DMS53 treated with DMSO at 0.1 percent for 48 hours (cell line): Measurements from ENCODE around the gene HID1.

Source experiments
- DNase-seq: peaks from one replicate; lab custom pipeline; 2025; ENCODE audit not compliant: unreplicated experiment; lab: John Stamatoyannopoulos, UW

HID1 gene

GRCh38 chr17:74950207-74950606 is 22.4 kb downstream of the HID1 start:
- peak; percentile 89 for DNase-seq

DNA sequence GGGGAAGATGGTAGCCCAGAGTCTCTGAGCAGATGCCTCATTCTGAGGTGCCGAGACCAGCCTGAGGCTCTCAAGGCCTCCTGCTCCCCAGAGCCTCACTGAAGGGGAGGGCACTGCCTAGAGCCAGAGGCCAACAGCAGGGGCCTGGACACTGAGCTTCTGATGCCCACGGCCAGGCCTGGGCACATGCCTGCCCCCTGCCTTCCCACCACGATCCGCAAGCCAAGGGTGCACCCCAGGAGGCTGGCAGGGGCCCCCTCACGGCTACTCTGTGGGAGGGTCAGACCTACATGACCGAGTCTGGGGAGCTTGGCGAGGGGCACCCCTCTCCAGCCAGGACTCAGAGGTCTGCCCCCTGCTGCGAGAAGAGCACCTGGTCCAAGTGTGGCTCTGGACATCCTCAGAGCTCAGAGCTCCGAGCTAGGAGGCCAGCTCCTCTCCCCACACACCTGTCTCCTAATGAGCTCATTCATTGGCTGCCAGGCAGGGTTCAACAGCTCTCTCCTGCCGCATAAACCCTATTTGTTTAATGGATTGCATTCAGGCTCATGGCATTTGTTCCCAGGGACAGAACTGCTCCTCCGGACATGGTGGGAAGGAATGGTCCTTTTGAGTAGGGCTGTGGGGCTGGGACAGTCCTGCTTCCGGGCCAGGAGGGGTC is 23.0 kb downstream of the HID1 start:
- DNase-seq = peak; percentile 54

DNA sequence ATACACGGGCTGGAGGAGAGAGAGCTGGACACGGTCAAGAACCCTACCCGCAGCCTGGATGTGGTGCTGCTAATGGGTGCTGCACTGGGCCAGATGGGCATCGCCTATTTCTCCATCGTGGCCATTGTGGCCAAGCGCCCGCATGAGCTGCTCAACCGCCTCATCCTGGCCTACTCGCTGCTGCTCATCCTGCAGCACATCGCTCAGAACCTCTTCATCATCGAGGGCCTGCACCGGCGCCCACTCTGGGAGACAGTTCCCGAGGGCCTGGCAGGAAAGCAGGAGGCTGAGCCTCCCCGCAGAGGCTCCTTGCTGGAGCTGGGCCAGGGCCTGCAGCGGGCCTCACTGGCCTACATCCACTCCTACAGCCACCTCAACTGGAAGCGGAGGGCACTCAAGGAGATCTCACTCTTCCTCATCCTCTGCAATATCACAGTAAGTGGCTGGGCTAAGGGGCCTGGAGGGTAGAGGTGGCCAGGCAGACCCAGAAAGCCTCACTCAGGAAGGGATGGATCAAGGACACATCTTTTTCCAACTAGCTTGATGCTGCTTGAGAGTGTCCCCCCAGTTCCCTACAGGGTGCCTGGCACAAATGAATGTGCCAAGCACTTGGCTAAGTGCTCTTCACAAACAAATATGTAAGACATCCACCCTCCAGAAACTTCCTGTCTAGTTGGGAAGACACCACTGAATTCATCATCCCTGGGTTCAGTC is 25.4 kb downstream of the HID1 start:
- DNase-seq = no peak

- DNase-seq = no peak
Observed at GRCh38 chr17:74946641-74947040, 25.9 kb downstream of the HID1 start.

GRCh38 chr17:74945543-74945942 is 27.0 kb downstream of the HID1 start:
- no peak for DNase-seq

GRCh38 chr17:74943808-74944522 is 28.6 kb downstream of the HID1 start:
- DNase-seq = no peak

GRCh38 chr17:74941128-74941725 is 31.3 kb downstream of the HID1 start:
- no peak for DNase-seq

GRCh38 chr17:74939534-74939933 is 33.0 kb downstream of the HID1 start:
- DNase-seq = no peak

DNA sequence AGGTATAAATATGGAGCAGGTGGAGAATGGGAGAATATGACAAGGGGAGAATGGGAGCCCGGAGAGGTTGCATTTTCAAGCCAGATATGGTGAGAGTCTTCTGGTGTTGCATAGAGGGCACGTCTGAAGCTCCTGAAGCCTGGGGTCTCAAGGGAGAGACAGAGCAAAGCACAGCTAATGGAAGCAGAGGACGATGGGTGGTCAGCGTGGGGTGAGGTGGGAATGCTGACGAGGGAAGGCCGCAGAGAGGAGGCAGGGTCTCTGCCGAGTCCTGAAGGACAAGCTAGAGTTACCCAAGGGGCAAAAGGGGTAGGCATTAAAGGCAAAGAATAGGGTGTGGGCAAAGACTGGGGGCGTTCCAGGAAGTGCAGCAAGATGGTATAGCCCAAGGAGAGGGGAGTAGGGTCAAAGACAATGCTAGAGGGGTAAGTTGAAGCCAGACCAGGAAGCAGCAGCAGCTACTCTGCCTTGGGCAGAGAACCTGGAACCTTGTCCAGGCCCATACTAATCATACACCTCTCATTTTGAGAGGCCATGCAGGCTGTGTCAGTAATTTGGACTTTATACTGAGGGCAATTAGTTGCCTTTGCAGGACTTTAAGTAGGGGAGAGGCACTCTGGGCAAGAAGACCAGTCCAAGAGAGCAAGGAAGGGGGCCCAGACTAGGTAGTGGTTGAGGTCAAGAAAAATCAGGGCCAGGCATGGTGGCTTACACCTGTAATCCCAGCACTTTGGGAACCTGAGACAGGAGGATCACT is 34.2 kb downstream of the HID1 start:
- DNase-seq = no peak

DNA sequence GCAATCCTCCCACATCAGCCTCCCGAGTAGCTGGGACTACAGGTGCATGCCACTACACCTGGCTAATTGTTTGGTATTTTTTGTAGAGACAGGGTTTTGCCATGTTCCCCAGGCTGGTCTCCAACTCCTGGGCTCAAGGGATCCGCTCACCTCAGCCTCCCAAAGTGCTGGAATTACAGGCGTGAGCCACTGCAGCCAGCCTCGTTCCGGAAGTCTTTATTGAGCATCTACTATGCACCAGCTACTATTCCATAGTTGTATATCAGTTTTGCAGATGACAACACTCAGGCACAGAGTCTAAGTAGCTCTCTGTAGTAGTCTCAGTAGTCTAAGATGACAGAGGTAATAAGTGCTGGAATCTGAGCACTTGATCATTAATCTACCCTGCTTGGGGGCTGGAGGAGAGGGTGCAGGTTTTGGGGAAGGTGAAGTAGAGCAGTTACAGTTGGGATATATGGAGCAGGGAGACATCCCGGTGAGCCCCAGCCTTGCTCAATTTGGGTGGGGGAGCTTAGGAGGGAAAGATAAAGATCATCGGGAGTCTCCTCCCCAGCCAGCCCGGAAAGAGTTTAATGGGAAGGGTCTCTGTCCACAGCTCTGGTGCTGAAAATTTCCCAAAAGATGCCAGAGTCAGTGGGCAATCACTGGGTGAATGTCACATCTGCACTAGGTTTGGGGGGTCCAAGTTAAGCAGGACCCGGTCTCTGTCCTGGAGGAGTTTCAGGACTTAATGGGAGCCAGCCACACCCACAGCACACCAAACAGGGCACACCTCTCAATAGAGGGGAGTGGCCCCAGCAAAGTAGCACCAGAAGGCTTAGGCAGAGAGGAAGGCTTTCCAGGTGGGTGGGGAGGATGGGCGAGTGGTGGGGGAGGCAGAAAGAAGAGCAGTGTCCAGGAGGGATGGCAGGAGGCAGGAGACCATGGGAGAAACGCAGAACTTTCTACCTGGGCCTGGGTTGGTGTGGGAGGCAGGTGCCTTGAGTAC is 35.2 kb downstream of the HID1 start:
- DNase-seq = no peak

DNA sequence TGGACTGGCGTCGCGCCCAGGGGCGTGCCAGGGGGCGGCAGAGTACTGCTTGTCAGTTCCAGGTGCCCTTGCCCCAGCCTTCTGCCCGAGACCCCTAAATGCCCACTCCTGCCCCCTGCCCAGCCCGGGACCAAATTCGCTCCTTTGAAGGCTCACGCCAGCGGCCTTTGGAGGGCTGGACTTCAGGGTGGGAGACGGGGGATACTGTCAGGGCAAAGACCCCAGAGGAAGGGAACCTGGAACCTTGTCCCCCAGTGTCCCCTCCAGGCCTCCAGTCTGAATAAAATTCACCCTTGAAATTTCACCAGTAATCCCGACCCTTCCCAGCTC is 36.1 kb downstream of the HID1 start:
- no peak for DNase-seq

DNA sequence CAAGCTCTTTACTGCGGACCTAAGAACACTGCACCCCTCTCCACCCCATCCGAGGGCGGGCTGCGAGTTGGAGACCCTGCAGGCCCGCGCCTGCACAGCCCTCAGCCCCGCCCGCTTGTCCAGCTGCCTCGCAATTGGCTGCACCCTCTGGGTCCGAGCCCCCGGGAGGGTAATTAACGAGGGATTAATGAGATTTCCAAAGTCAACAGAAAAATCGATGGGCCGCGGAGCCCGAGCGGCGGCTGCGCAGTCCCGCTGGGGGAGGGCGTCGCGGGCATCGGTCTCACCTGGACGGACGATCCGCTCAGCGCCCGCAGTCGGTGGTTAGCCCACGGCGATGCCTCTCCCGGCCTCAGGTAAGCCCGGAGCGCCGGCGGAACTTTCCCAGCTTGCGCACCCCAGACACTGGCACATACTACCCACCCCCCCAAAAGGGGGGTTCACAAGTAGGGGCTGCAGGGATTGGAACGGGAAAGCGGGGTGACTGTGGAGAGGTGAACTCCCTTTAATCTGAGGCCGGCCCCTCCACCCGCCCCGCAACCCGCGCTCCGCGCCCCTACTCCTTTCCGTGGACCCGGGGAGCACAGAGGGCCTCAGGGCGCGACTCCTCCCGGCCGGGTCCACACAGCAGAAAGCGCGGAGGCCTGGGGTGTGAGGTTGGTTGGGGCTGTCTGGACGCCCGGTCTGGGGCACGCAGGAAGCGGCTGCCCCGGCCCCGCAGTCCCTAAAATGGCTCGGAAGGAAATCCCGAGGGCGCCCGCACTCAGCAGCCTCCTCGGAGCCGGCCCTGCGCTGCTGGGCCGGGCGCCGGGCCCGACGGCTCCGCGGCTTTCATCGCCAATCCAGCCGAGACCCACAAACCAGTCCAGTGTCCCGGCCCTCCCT is 36.7 kb downstream of the HID1 start, which contains the start of gene OTOP3:
Gene OTOP3 (plus strand): TSS at position 314 of the 885 bp plus-strand sequence. CDS start 24 bp downstream, at position 338.
- no peak for DNase-seq

- DNase-seq = no peak
Observed at GRCh38 chr17:74935048-74935447, 37.5 kb downstream of the HID1 start.

GRCh38 chr17:74930535-74931036 is 42.0 kb downstream of the HID1 start:
- no peak for DNase-seq

DNA sequence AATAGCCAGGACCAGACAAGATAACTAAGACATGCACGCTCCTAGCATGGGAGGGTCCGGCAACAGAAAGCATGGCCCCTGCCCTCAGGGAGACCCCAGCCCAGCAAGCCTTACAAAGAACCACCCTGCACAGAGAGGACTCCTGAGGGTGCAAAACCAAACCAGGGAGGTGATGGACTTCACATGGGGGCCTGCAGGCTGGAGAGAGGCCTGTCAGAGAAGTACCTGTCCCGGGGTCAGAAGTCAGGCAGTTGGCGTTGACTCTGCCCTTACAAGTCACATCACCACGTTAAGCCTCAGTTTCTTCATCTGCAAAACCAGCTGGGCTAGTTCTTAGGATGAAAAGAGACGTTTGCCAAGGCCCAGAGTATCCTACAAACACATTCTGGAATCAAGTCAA is 43.8 kb downstream of the HID1 start:
- no peak for DNase-seq

DNA sequence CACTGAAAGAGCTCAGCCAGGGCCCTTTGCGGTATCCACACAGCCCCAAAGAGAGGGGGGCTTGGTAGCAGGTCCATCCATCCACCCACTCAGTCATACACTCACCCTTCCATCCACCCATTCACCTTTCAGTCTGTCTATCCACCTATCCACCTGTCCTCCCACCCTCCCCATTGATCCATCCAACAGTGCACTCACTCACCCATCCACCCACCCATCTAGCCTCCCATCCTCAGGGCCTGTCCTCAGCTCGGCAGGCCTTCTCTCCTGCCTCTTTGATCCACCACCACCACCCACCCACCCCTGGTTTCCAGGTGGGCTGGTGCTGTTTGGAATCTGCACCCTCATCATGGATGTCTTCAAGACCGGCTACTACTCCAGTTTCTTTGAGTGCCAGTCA is 47.3 kb downstream of the HID1 start:
- no peak for DNase-seq

DNA sequence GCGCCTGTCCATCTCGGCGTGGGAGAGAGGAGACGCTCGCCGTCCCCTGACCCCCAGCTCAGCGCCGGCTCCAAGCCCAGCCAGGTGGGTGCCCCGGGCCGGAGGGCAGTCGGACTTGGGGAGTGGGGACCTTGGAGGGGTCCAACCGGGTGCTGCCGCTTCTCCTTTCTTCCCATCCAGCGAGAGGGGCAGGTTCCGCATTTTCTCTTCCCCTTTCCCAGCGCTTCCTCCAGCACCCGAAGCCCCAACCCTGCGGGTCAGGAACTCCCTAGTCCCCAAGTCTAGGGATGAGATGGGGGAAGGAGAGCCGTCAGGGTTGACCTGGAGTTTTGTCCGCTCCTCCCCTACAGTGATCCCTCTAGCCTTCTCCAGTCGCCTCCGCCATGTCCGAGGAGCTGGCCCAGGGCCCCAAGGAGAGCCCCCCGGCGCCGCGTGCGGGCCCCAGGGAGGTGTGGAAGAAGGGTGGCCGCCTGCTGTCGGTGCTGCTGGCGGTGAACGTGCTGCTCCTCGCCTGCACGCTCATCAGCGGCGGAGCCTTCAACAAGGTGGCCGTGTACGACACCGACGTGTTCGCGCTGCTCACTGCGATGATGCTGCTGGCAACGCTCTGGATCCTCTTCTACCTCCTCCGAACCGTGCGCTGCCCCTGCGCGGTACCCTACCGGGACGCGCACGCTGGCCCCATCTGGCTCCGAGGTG is 48.2 kb downstream of the HID1 start, which contains the start of gene OTOP2:
Gene OTOP2 (plus strand): TSS at position 24 of the 699 bp plus-strand sequence. CDS start 360 bp downstream, at position 384.
- DNase-seq = no peak
